DMS 273 (cell line): Measurements from ENCODE around the gene ADTRP.
"Not testable (repeated sequence)": the region's sequence is repeated elsewhere in the genome, so short reads cannot be mapped to it uniquely, and the experiment has no call there.

ENCODE experiments used
- DNase-seq: peaks from one replicate; lab custom pipeline; 2025; ENCODE audit not compliant: unreplicated experiment; lab: John Stamatoyannopoulos, UW

Gene ADTRP

GRCh38 chr6:11702089-11702488 is 76.5 kb downstream of the ADTRP start:
- DNase-seq = no peak

- DNase-seq = no peak
Measured at GRCh38 chr6:11701573-11701972, 77.0 kb downstream of the ADTRP start.

- peak; percentile 65 for DNase-seq
Measured at GRCh38 chr6:11700118-11700718, 78.4 kb downstream of the ADTRP start.

DNA sequence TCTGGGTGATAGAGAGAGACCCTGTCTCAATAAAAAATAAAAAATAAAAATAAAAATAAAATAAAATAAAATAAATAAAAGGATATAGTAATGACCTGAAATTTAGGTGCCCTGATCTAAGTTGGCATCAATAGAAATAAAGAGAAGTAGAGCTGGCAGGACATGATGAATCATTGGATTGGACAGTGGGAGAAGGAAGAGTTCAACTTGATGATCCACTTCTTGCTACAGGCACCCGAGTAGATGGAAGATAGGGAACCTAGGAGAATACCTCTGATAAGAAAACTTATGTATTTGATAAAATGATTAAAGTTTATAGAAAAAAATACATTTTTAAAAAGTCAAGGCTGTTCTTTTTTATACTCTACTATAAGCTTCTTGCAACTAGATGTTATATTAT is 79.0 kb downstream of the ADTRP start:
- DNase-seq = no peak

GRCh38 chr6:11692451-11693376 is 85.9 kb downstream of the ADTRP start:
- no peak for DNase-seq

GRCh38 chr6:11689847-11690246 is 88.8 kb downstream of the ADTRP start:
- DNase-seq = no peak

DNA sequence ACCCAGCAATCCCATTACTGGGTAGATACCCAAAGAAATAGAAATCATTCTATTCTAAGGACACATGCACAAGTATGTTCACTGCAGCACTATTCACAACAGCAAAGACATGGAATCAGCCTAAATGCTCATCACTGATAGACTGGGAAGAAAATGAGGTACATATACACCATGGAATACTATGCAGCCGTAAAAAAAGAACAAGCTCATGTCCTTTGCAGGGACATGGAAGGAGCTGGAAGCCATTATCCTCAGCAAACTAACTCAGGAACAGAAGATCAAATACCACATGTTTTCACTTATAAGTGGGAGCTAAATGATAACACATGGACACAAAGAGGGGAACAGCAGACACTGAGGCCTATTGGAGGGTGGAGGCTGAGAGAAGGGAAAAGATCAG is 89.2 kb downstream of the ADTRP start:
- DNase-seq = not testable (repeated sequence)

DNA sequence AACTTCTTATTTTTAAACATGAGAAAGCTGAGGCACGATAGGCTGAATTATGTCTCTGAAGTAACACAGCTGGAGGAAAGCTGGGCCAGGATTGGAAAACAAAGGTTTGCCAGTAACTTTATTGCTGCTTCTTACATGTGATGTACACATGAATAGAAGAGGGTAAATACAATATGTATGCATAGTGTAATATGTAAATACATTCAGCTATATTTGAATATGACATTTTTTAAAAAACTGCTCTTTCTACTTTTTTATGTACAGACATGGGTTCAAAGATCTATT is 90.2 kb downstream of the ADTRP start:
- no peak for DNase-seq

GRCh38 chr6:11685481-11686093 is 93.0 kb downstream of the ADTRP start:
- no peak for DNase-seq

- no peak for DNase-seq
Measured at GRCh38 chr6:11684901-11685480, 93.6 kb downstream of the ADTRP start.

DNA sequence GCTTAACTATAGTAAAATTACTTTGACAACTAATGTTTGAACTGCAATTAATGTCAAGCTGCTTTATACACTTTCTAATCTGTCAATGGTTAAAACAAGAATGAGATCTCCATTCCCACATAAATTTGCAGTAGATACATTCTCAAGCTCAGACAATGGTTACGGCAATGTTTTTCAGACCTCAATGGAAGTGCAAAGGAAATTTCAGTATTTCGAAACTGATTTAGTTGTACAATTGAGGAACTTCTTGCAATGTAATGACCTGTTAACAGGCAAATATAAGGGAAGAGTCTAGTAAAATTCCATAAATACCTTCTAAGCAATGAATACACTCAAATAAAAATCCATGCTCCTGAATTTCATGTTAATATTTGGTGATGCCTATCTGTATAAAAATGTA is 94.7 kb downstream of the ADTRP start:
- no peak for DNase-seq

DNA sequence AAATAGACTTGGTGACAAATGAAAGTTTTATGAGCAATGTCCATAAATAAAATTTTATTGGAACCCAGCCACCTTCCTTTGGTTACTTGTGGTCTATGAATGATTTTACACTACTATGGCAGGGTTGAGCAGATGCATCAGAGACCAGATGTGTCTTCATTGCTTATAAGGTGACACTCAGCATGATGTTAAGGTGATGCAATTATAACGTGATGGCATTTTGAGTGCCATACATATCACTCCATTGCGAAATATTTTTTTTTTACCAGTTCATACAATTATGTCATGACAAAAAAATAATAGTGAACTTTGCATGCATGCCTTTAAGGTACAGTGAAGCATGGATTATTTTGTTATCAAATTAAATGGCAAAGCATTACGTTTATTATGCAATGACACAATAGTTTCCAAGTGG is 96.0 kb downstream of the ADTRP start:
- DNase-seq = no peak

GRCh38 chr6:11681770-11682169 is 96.8 kb downstream of the ADTRP start:
- no peak for DNase-seq

GRCh38 chr6:11681357-11681756 is 97.2 kb downstream of the ADTRP start:
- no peak for DNase-seq

- not testable (repeated sequence) for DNase-seq
Measured at GRCh38 chr6:11680479-11680878, 98.1 kb downstream of the ADTRP start.

DNA sequence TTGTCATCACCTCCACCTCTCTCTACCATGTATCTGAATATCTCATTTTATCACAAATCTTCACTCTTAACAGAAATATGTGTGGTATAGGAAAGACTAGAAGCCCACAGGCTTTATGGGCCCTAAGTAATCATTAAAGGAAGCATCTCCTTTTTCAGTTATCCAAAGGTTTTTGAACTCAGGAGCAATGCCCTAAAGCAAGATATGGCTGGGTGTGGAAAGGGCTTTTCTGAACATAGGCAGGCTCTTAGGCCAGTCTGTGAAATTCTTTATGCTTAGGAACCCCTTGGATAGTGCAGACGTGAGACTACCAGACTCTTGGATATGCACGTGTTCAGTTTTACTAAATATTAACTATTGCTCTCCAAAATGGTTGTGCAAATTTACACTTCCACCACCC is 99.5 kb downstream of the ADTRP start:
- no peak for DNase-seq

- DNase-seq = peak; percentile 7
Measured at GRCh38 chr6:11675601-11676000, 103.0 kb downstream of the ADTRP start.

DNA sequence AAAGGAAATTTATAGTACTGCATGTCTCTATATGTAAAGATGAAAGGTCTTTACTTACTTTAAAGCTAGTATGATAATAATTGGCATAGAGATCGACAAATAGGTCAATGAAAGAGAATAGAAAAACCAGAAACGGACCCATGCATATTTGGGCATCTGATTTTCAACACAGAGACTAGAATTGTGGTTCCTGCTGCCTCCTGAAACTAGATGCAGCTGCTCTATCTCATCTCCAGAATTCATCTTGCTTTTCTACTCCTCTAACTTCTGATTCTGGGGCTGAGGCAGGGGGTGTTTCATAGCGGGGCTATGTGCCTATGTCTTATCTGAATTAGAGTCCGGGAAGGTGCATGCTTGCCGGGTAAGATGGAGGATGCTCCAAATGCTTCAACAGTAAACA is 105.9 kb downstream of the ADTRP start:
- no peak for DNase-seq

DNA sequence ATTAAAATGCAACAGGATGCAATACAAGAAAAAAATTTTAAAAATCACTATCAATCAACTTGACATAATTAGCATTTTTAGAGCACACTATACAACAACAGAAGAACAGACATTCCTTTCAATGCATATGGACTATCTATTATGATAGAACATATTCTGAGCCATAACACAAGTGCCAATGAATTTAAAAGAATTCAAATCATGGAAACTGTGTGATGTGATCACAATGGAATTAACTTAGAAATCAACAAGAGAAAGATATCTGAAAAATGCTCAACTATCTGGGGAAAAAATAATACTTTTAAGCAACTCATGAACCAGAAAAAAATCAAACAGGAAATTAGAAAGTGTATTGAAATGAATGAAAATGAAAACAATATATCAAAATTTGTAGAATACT is 106.3 kb downstream of the ADTRP start:
- DNase-seq = no peak

DNA sequence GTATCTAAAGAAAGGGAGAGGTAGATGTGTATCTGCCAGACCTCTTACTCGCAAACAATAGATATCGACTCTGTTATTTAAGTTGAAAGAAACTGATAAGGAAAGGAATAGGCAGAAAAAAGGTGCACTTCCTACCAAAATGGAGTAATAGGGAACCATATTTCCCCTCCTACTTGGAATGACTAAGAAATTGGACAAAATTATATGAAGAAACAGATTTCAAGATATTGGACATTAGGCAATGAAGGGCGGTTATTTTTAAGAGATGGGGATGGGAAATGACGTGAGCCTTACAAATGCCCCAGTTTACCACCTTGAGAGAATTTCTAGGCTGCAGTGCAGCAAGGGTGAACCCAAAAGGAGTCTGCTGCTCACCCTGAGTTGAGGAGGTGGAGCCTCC is 108.9 kb downstream of the ADTRP start:
- DNase-seq = no peak

DNA sequence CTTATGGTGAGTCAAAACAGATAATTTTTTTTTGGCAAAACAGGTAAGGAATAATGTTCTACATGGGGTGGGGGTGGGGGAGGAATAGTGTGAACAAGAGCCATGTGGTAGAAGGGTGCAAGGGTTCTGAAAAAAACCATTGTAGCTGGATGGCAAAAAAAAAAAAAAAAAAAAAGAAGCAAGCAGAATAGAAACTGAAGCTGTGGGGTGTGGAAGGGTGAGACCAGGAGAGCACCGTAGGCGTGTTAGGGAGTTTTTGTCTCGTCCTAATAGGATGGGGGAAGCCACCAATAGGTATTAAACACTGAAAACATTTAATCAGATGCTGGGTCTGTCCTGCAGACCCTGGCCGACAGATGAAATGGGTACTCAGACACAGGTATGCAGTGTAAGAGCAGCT is 110.1 kb downstream of the ADTRP start:
- DNase-seq = no peak

- DNase-seq = no peak
Measured at GRCh38 chr6:11667876-11668275, 110.7 kb downstream of the ADTRP start.
